Chondrocyte (in vitro differentiated cells): ENCODE measurements around the gene RNF26. TPM values are rescaled to one million over a fixed set of nuclear protein-coding genes. Genes with fewer than 3 reads are reported as not detected.
A peak's percentile ranks its signal among the peaks of the same experiment; 100 is the strongest.
"Not testable (repeated sequence)": the region's sequence is repeated elsewhere in the genome, so short reads cannot be mapped to it uniquely, and the experiment has no call there.

Experiments
- DNase-seq: peaks from one replicate; pipeline ENCODE4 v3.0.0; 2021; ENCODE audit warnings: mixed read lengths, low spot score
- H3K27ac Mint-ChIP-seq: one replicate; pipeline ENCODE4 v1.8.0; 2021; ENCODE audit warnings: mild to moderate bottlenecking, moderate library complexity, mixed read lengths; ENCODE audit not compliant: unreplicated experiment
- H3K27me3 Mint-ChIP-seq: 2 replicates; pipeline ENCODE4 v1.8.0; 2021; ENCODE audit warnings: low read depth, mixed read lengths
- H3K36me3 Mint-ChIP-seq: 2 replicates; pipeline ENCODE4 v1.8.0; 2021; ENCODE audit warnings: low read depth, mixed read lengths
- H3K4me1 Mint-ChIP-seq: 2 replicates; pipeline ENCODE4 v1.8.0; 2021; ENCODE audit warnings: low read depth, mild to moderate bottlenecking, mixed read lengths
- H3K4me3 Mint-ChIP-seq: one replicate; pipeline ENCODE4 v1.8.0; 2021; ENCODE audit warnings: mild to moderate bottlenecking, moderate library complexity, mixed read lengths; ENCODE audit not compliant: unreplicated experiment
- H3K9me3 Mint-ChIP-seq: 2 replicates; pipeline ENCODE4 v1.8.0; 2021; ENCODE audit warnings: low read depth, mixed read lengths
- CTCF ChIP-seq: fragments of 200-600 bp; sonication (generic); IDR thresholded peaks from 2 replicates; pipeline ENCODE4 v1.5.0; 2021; ENCODE audit warnings: antibody characterized with exemption, mild to moderate bottlenecking, moderate library complexity
- total RNA-seq: library from RNA; stranded (reverse); gene quantifications from 3 replicates; pipeline ENCODE4 v1.2.1, GENCODE V29; 2021

Gene RNF26
- total RNA-seq, 1 donor from 2014 or later: 22.8 TPM

- Mint-ChIP-seq H3K27me3 (peaks cover 2% of the 10 kb centered on the region), H3K27ac (no peak overlapping the region), H3K9me3 (no peaks in the 10 kb centered on the region), H3K4me3 (no peak overlapping the region), H3K36me3 (no peaks in the 10 kb centered on the region), H3K4me1 (peaks cover 11% of the 10 kb centered on the region)
- TF ChIP-seq CTCF: no peak
- no peak for DNase-seq
These were observed 46.0 kb downstream of the RNF26 start for GRCh38 chr11:119380160-119380826.

- no peak overlapping the region for H3K27ac Mint-ChIP-seq
- no peak for DNase-seq
- H3K36me3 Mint-ChIP-seq: no peaks in the 10 kb centered on the region
- no peak overlapping the region for H3K4me3 Mint-ChIP-seq
- no peaks in the 10 kb centered on the region for H3K9me3 Mint-ChIP-seq
- H3K27me3 Mint-ChIP-seq: peaks cover 2% of the 10 kb centered on the region
- H3K4me1 Mint-ChIP-seq: peaks cover 11% of the 10 kb centered on the region
- no peak for TF ChIP-seq CTCF
These were observed 46.5 kb downstream of the RNF26 start for GRCh38 chr11:119380827-119381180.

DNA sequence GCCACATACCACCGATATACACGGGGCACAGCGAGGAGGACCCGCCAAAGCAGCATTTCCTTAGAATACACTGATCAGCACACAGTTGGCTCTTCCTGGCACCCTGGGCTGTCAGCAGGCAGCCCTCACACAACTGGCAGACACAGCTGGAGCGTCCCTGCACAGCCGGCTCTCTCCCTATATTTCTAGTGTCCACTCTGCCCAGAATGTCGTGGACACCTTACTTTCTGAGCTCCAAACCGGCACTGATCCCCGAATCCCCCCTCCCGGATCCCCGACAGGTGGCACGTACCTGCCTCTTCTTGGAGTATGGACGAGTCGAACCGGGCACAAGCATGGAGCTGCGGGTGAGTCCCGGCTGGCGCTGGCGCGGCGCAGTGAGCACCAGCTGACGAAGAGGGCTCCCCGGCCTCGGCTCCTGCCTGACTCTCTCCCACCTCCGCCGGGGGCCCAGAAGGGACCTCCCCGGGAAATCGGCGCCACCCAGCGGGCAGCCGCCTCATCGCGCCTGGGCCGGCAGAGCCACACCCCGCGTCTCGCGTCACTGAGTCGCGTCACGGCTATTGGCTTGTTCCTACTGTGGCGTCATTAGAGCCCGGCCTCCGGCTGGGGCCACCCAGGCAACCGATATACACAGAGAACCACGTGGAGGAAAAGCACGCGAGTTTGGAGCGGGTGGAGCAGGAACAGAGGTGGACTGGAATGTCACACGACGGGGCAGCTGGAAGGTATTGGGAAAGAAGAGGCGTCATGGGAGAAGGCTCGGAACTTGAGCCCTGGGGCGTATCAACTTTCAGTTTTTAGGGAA is 47.1 kb downstream of the RNF26 start, which contains the start of gene USP2:
USP2 (minus strand) TSS at position 510 of the 808 bp plus-strand sequence. CDS start 8,210 bp downstream, outside the sequence.
- no peak within 1 kb of the TSS for H3K4me3 Mint-ChIP-seq
- peaks cover 2% of the 10 kb centered on the region for H3K27me3 Mint-ChIP-seq
- H3K9me3 Mint-ChIP-seq: no peaks in the 10 kb centered on the region
- peak; percentile 97 for TF ChIP-seq CTCF
- peaks cover 10% of the 10 kb centered on the region for H3K4me1 Mint-ChIP-seq
- no peak for DNase-seq
- H3K36me3 Mint-ChIP-seq: no peaks in the 10 kb centered on the region
- no peak within 1 kb of the TSS for H3K27ac Mint-ChIP-seq

DNA sequence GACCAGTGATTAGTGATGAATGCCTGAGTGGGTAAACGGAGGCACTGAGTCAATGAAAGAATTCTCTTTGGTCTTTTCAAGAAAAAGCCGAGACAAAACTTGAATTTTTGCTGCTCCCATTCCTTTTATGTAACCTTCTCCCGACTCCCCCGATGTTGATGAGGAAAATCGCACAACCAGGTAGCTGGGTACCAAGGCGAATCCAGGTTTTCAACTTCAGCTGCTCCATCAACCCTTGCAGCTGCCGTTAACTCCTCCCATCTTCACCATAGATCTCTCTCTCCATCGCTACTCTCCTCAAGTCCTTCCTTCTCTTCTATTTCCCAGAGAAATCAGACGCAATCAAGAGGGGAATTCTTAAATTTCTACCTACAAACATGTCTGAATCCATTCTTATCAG is 47.8 kb downstream of the RNF26 start:
- H3K4me3 Mint-ChIP-seq: no peak overlapping the region
- H3K36me3 Mint-ChIP-seq: no peaks in the 10 kb centered on the region
- H3K9me3 Mint-ChIP-seq: no peaks in the 10 kb centered on the region
- peaks cover 2% of the 10 kb centered on the region for H3K27me3 Mint-ChIP-seq
- peaks cover 8% of the 10 kb centered on the region for H3K4me1 Mint-ChIP-seq
- DNase-seq: no peak
- H3K27ac Mint-ChIP-seq: no peak overlapping the region
- TF ChIP-seq CTCF: no peak

DNA sequence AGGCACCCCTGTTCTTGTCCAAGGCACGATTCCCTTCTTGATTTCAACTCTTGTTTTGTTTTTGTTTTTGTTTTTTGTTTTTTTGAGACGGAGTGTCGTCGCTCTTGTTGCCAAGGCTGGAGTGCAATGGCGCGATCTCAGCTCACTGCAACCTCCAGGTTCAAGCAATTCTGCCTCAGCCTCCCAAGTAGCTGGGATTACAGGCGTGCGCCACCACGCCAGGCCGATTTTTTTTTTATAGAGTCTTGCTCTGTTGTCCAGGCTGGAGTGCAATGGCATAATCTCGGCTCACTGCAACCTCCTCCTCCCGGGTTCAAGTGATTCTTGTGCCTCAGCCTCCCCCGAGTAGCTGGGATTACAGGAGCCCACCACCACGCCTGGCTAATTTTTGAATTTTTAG is 48.2 kb downstream of the RNF26 start:
- not testable (repeated sequence) for H3K9me3 Mint-ChIP-seq, DNase-seq, H3K27ac Mint-ChIP-seq, H3K27me3 Mint-ChIP-seq, H3K4me3 Mint-ChIP-seq, H3K36me3 Mint-ChIP-seq, H3K4me1 Mint-ChIP-seq
